PC-3 (cell line): ENCODE data around the gene FUBP3. TPM values are rescaled to one million over a fixed set of nuclear protein-coding genes. Genes with fewer than 3 reads are reported as not detected.

Experiments
- ATAC-seq: fragments of 200-7000 bp; cut with Tn5 transposase; 2 replicates; pipeline ENCODE4 v1.9.1; 2020; ENCODE audit warnings: mild to moderate bottlenecking, moderate library complexity
- BruUV-seq: library from RNA; stranded (reverse); fragments of 400-500 nt; replicated peaks from 2 replicates; lab custom pipeline; 2021; lab: Mats Ljungman, UMichigan
- CTCF ChIA-PET: fragments of 300-600 bp; sonication (Branson Sonifier 250); formaldehyde crosslinking; loops from one replicate; lab custom pipeline; 2022; ENCODE audit warnings: antibody characterized with exemption; lab: Charles Lee
- POLR2A ChIA-PET: fragments of 300-600 bp; sonication (Branson Sonifier 250); formaldehyde crosslinking; loops from one replicate; lab custom pipeline; 2022; ENCODE audit warnings: antibody characterized with exemption; ENCODE audit not compliant: unreplicated experiment; lab: Charles Lee
- DNase-seq: peaks from one replicate; pipeline ENCODE4 v3.0.0-alpha.2; 2015
- H2AFZ ChIP-seq: fragments of 300-600 bp; sonication (generic); 2 replicates; pipeline ENCODE4 v1.6.0; 2016; ENCODE audit warnings: antibody characterized with exemption, low read length
- H3F3A ChIP-seq: fragments of 300-600 bp; sonication (generic); one replicate; pipeline ENCODE4 v1.6.0; 2017; ENCODE audit warnings: antibody characterized with exemption, low read length, control low read depth, mild to moderate bottlenecking; ENCODE audit not compliant: unreplicated experiment
- H3K27ac ChIP-seq: fragments of 300-600 bp; sonication (generic); 2 replicates; pipeline ENCODE4 v1.5.1; 2016; ENCODE audit warnings: mild to moderate bottlenecking, low read length
- H3K27me3 ChIP-seq: fragments of 300-600 bp; sonication (generic); 2 replicates; pipeline ENCODE4 v1.6.1; 2016; ENCODE audit warnings: low read length, mixed read lengths
- H3K36me3 ChIP-seq: fragments of 300-600 bp; sonication (generic); 2 replicates; pipeline ENCODE4 v1.6.1; 2016; ENCODE audit warnings: low read depth, mixed run types, low read length, mixed read lengths
- H3K4me1 ChIP-seq: fragments of 300-600 bp; sonication (generic); 2 replicates; pipeline ENCODE4 v1.5.1; 2016; ENCODE audit warnings: low read length; ENCODE audit not compliant: insufficient read depth
- H3K4me2 ChIP-seq: fragments of 300-600 bp; sonication (generic); 2 replicates; pipeline ENCODE4 v1.6.0; 2016; ENCODE audit warnings: low read length
- H3K4me3 ChIP-seq: fragments of 300-600 bp; sonication (generic); 2 replicates; pipeline ENCODE4 v1.5.1; 2016; ENCODE audit warnings: mild to moderate bottlenecking, low read length, mixed read lengths
- H3K79me2 ChIP-seq: fragments of 300-600 bp; sonication (generic); 2 replicates; pipeline ENCODE4 v1.6.1; 2017; ENCODE audit warnings: low read length, mixed read lengths
- H3K9ac ChIP-seq: fragments of 300-600 bp; sonication (generic); 2 replicates; pipeline ENCODE4 v1.6.0; 2016; ENCODE audit warnings: mild to moderate bottlenecking, low read length
- H3K9me2 ChIP-seq: fragments of 300-600 bp; sonication (generic); replicated peaks from 2 replicates; pipeline ENCODE4 v1.6.1; 2016; ENCODE audit warnings: mixed run types, low read length, mixed read lengths
- H3K9me3 ChIP-seq: fragments of 300-600 bp; sonication (generic); 2 replicates; pipeline ENCODE4 v1.6.1; 2016; ENCODE audit warnings: low read length, mixed read lengths
- H4K20me1 ChIP-seq: fragments of 300-600 bp; sonication (generic); 2 replicates; pipeline ENCODE4 v1.6.1; 2016; ENCODE audit warnings: low read length, mixed read lengths
- EZH2 ChIP-seq: fragments of 300-600 bp; sonication (generic); IDR thresholded peaks from one replicate; pipeline ENCODE4 v1.6.1; 2017; ENCODE audit warnings: antibody characterized with exemption, mild to moderate bottlenecking, low read length; ENCODE audit not compliant: unreplicated experiment
- EZH2phosphoT487 ChIP-seq: fragments of 300-600 bp; sonication (generic); IDR thresholded peaks from 2 replicates; pipeline ENCODE4 v1.6.1; 2018; ENCODE audit warnings: mild to moderate bottlenecking, antibody characterized with exemption, low read length, borderline replicate concordance
- intact Hi-C: fragments of 100-400 bp; cut with micrococcal nuclease; formaldehyde crosslinking; loops from 2 replicates; pipeline ENCODE4 v1.9.0; 2023
- total RNA-seq: library from RNA; depleted of rRNA; stranded (reverse); fragments of >200 nt; gene quantifications from 2 replicates; pipeline ENCODE4 v1.2.3, GENCODE V29; 2014
- TF ChIP-seq, protein P1 (sequence below): fragments of 300-600 bp; sonication (generic); conservative IDR thresholded peaks from 2 replicates; pipeline ENCODE4 v1.5.1; 2017; ENCODE audit warnings: antibody characterized with exemption, low read depth, mild to moderate bottlenecking, low read length

FUBP3 gene
- total RNA-seq, 1 experiment from 2014 or later = 53.7 TPM

DNA sequence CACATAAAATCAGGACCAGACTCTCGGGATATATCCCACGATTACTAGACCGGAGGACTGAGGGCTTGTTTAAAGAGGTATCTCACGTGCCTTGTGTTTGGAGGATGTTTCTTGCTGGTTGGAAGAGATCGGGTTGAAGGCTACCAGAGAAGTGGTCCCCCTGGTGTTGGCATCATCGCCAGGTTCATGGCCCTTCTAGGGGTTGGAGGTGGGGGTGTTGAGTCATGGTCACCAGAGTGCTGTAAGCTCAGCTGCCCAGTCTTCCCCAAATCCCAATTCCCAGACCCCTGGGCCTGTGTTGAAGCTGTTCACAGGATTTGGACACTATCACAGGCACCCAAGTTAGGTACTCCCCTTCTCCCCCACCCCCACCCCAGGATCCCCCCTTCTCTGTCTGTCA, 55.9 kb downstream of the FUBP3 start:
- no peaks in the 10 kb centered on the region for H4K20me1 ChIP-seq
- no peaks in the 10 kb centered on the region for H3K79me2 ChIP-seq
- H3K4me3 ChIP-seq = no peak overlapping the region
- intact Hi-C loops = no loop called here
- no peaks in the 10 kb centered on the region for H3F3A ChIP-seq
- POLR2A ChIA-PET = no interaction called here
- no peaks in the 10 kb centered on the region for H3K9me2 ChIP-seq
- no peaks in the 10 kb centered on the region for H3K27me3 ChIP-seq
- DNase-seq = no peak
- H3K27ac ChIP-seq = no peak overlapping the region
- no TSS peak for BruUV-seq
- CTCF ChIA-PET = no interaction called here
- no peak overlapping the region for H3K4me2 ChIP-seq
- H3K4me1 ChIP-seq = no peaks in the 10 kb centered on the region
- TF ChIP-seq EZH2phosphoT487 (no peak), EZH2 (no peak)
- TF ChIP-seq, protein P1, sequence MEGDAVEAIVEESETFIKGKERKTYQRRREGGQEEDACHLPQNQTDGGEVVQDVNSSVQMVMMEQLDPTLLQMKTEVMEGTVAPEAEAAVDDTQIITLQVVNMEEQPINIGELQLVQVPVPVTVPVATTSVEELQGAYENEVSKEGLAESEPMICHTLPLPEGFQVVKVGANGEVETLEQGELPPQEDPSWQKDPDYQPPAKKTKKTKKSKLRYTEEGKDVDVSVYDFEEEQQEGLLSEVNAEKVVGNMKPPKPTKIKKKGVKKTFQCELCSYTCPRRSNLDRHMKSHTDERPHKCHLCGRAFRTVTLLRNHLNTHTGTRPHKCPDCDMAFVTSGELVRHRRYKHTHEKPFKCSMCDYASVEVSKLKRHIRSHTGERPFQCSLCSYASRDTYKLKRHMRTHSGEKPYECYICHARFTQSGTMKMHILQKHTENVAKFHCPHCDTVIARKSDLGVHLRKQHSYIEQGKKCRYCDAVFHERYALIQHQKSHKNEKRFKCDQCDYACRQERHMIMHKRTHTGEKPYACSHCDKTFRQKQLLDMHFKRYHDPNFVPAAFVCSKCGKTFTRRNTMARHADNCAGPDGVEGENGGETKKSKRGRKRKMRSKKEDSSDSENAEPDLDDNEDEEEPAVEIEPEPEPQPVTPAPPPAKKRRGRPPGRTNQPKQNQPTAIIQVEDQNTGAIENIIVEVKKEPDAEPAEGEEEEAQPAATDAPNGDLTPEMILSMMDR = no peak
- ATAC-seq = no peak
- H3K9ac ChIP-seq = no peak overlapping the region
- H2AFZ ChIP-seq = no peak overlapping the region
- H3K9me3 ChIP-seq = no peaks in the 10 kb centered on the region
- no peaks in the 10 kb centered on the region; the same call in none of the 2 replicates for H3K36me3 ChIP-seq

DNA sequence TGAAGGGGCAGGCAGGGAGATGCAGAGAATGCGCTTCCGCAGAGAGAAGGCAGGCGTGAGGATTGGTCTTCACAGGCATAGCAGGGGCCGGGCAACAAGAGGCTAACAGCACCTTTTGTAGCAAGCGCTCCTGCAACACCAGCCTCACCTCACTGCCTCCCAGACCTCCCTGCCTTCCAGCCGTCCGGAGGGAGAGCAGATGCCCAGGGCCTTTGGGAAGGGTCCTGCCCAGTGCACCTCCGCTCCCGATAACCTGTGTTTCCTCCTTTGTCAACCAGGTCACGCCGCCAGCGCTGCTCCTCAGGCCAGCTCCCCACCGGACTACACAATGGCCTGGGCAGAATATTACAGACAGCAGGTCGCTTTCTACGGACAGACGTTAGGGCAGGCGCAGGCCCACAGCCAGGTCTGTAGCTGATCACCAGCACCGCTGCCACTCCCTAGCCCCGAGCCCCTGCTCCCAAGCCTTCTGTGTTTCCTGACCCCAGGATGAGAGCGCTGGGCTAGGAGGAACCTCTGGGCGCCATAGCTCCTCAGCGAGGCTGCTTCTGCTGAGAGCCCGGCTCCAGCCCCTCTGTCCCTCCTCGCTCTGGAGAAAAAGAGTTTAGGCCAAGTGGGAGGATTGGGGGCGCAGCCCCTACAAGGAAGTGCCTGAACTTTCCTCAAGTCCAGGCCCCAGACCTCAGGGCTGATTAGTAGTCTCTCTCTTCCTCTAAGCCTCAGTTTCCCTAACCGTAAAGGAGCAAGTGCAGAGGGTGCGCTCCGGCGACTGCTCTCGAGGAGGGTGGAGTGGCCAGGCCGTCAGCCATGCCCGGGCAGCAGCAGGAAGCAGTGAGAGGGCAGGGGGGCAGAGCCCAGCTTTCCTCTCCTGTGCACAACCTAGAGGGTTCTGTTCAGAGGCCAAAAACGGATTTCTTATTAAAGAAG, 56.6 kb downstream of the FUBP3 start:
- Histone ChIP-seq H4K20me1 (no peaks in the 10 kb centered on the region), H3K4me1 (no peaks in the 10 kb centered on the region), H3K27ac (no peak overlapping the region), H3K9me2 (no peaks in the 10 kb centered on the region), H2AFZ (no peak overlapping the region), H3K27me3 (no peaks in the 10 kb centered on the region), H3K36me3 (no peaks in the 10 kb centered on the region; the same call in none of the 2 replicates), H3F3A (no peaks in the 10 kb centered on the region), H3K4me3 (no peak overlapping the region), H3K4me2 (no peak overlapping the region), H3K9ac (no peak overlapping the region), H3K9me3 (no peaks in the 10 kb centered on the region), H3K79me2 (no peaks in the 10 kb centered on the region)
- POLR2A ChIA-PET = no interaction called here
- ATAC-seq = no peak
- TF ChIP-seq, protein P1 = no peak
- no peak for TF ChIP-seq EZH2
- no peak for TF ChIP-seq EZH2phosphoT487
- no peak for DNase-seq
- intact Hi-C loops = no loop called here
- no TSS peak for BruUV-seq
- CTCF ChIA-PET = no interaction called here

GRCh38 chr9:130636648-130637020, 57.3 kb downstream of the FUBP3 start:
- H3K36me3 ChIP-seq = no peaks in the 10 kb centered on the region; the same call in none of the 2 replicates
- no peaks in the 10 kb centered on the region for H3K4me1 ChIP-seq
- no peaks in the 10 kb centered on the region for H4K20me1 ChIP-seq
- DNase-seq (no peak), ATAC-seq (no peak)
- H2AFZ ChIP-seq = no peak overlapping the region
- no peak overlapping the region for H3K4me3 ChIP-seq
- no peaks in the 10 kb centered on the region for H3K9me3 ChIP-seq
- BruUV-seq = no TSS peak
- POLR2A ChIA-PET = no interaction called here
- no peaks in the 10 kb centered on the region for H3K9me2 ChIP-seq
- no peaks in the 10 kb centered on the region for H3K27me3 ChIP-seq
- H3F3A ChIP-seq = no peaks in the 10 kb centered on the region
- no peaks in the 10 kb centered on the region for H3K79me2 ChIP-seq
- H3K27ac ChIP-seq = no peak overlapping the region
- intact Hi-C loops = no loop called here
- no peak overlapping the region for H3K4me2 ChIP-seq
- CTCF ChIA-PET = no interaction called here
- TF ChIP-seq EZH2phosphoT487 = no peak
- TF ChIP-seq, protein P1 = no peak
- H3K9ac ChIP-seq = no peak overlapping the region
